ENCODE data around the gene CD99.

Gene CD99

DNA sequence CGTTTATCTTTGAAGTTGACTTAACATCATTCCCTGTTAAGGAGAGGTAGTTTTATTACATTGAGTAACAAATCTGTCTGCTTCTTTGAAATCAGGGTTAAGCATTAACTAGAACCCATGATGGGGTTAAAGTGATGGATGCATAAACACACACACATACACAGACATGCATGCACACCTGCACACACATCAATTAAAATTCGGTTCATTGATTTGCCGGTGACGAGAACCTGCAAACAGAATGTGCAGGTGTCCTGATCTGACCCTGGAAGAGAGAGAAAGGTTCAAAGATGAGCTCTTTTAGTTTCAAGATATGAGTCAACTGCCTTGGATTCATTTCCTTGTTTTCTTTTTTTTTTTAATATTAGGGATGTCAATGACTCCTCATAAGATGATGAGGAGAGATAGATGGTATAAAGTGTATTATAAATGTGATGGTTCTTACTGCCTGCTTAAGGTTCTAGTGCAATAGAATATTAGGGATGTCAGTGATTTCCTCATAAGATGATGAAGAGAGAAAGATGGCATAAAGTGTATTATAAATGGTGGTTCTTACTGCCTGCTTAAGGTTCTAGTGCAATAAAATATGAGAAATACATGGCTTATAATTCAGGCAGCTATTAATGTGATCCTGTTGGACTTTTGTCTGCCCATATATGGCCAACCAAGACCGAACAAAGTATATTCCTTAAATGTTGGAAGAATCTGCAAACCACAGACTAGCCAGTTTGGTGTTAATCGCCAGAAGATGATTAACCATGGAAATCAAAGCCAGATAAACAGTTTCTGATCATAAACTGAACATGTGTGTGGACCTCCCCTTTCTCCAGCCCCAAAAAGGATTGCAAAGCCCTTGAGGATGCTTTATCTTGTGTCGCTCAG lies 14.1 kb upstream of the CD99 start:
- no peak for DNase-seq (ENCODE audit: low spot score)

DNA sequence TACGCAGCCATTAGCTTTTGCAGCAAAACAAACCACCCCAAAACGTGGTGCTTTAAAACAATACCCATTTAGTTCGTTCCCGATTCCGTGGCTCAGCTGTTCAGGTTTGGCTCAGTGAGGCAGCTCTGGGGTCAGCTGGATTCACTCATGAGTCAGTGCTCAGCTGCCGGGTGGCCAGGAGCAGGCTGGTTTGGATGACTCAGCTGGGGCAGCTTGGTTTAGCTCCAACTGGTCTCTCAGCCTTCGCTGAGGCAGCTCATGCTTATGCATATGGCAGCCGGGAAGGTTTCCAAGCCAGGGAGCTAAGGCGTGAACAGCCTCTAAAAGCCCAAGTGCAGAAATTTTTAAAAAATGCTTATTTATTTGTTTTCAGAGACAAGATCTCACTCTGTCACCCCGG lies 13.3 kb upstream of the CD99 start:
- DNase-seq (ENCODE audit: low spot score), result peak; percentile 65

DNA sequence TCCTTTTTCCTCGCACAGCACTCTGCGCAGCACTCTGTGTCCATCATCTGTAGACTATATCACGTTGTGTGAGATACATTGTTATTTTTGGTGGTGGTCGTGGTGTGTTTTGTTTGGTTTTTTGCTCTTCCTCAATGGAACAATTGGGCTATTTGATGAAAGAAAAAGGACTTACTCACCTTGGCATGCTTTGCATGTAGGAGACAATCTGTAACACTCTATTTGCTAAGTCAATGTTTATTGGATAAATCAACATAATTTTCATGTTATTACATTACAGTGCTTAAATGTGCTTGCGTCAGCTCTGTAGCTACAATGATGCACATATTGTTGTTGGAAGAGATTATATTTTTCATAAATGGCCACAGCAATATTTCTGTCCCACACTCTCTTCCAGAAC lies 12.5 kb upstream of the CD99 start:
- DNase-seq (ENCODE audit: low spot score), result no peak

GRCh38 chrX:2679534-2680485 lies 11.3 kb upstream of the CD99 start:
- DNase-seq (ENCODE audit: low spot score), result no peak

GRCh38 chrX:2680486-2681348 lies 10.4 kb upstream of the CD99 start:
- DNase-seq (ENCODE audit: low spot score), result no peak

DNA sequence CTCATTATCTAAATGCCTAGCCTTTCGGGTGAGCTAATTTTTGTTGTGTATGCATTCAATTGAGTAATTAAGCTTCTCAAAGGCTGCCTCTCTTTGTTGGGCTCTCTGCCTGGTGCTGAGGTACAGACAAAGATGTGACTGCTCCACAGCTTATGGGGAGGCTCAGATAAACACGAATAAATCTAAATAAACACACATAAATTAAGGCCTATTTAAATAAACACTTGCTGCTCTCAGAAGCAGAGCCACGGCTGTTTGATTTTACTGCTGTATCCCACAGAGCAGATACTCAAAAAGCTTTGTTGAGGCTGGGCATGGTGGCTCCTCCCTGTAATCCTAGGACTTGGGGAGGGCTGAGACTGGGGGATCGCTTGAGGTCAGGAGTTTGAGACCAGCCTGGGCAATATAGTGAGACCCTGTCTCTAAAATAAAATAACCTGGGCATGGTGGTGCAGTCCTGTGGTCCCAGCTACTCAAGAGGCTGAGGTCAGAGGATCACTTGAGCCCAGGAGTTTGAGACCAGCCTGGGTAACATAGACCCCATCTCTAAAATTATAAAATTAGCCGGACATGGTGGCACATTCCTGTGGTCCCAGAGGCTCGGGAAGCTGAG lies 8.4 kb upstream of the CD99 start:
- no peak for DNase-seq (ENCODE audit: low spot score)

DNA sequence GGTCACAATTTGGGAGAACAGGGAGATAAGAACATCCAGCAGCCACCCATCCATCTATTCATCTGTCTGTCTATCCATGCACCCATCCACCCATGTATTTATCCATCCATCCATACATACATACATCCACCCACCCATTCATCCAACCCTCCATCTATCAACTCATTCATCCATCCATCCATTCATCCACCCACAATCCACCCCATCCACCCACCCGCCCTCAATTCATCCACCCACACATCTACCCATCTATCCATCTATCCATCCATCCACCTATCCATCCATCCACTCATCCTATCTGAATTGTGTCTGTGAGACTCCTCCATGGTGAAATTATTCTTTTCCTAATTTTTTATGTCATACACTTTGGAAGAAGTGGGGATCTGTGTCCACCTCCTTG lies 6.8 kb upstream of the CD99 start:
- no peak for DNase-seq (ENCODE audit: low spot score)

DNA sequence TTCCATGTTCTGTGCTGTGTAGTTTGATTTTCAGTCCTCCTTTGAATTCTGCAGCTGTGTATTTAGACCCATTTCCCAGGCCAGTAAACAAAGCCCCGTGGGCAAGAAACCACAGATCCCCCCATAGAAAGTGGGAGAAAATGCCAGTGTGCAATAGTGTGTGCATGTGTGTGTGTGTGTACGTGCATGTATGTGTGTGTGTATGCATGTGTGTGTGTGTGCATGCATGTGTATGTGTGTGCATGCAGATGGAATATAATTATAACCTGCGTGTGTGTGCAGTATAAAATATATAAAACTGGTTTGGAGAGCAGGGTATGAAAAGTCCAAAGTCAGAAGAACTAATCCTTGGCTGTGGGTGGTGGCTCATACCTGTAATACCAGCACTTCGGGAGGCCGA lies 5.2 kb upstream of the CD99 start:
- no peak for DNase-seq (ENCODE audit: low spot score)

- no peak for DNase-seq (ENCODE audit: low spot score)
Observed at GRCh38 chrX:2689773-2690666, 1.1 kb upstream of the CD99 start.

GRCh38 chrX:2691543-2692220 lies 587 bp downstream of the CD99 start:
- DNase-seq (ENCODE audit: low spot score), result no peak

DNA sequence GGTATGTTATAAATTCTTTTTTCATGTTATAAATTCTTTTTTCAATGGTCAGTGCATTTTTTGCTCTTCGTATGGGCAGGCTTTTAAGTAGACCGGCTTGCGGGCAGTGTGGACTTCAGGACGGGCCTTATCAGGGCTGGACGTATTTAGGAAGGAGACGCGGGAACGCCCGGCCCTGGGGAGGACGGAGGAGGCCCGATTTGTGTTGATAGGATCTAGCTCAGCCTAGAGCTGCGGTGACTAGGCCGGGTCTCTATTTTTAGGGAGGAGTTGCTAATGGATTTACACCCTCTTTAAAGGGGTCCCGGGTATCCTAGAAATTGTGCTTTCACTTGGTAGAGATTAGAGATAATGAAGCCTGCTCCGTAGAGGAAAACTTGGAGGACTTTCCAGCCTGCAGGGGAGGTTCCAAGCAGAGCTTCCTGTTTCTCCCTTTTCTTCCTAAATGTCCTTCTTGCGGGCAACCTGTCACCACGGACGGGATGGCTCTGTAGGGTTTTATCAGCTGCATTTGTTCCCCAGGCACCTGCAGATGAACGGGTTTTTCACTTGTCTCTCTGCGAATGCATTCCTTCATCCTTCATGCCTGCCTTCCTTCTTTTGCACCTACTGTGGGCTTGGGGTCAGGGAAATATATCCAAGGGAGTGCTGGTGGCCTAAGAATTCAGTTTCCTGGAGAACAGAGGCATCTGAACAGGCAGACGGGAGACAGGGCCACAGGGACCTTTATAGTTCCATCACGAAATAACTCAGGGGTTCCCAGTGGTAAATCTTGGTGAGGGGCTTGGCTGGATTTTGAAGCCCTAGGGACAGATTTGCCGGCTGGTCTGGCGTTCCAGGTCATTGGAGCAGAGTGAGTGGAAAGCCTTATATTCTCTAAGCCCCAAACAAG lies 1.4 kb downstream of the CD99 start:
- no peak for DNase-seq (ENCODE audit: low spot score)

DNA sequence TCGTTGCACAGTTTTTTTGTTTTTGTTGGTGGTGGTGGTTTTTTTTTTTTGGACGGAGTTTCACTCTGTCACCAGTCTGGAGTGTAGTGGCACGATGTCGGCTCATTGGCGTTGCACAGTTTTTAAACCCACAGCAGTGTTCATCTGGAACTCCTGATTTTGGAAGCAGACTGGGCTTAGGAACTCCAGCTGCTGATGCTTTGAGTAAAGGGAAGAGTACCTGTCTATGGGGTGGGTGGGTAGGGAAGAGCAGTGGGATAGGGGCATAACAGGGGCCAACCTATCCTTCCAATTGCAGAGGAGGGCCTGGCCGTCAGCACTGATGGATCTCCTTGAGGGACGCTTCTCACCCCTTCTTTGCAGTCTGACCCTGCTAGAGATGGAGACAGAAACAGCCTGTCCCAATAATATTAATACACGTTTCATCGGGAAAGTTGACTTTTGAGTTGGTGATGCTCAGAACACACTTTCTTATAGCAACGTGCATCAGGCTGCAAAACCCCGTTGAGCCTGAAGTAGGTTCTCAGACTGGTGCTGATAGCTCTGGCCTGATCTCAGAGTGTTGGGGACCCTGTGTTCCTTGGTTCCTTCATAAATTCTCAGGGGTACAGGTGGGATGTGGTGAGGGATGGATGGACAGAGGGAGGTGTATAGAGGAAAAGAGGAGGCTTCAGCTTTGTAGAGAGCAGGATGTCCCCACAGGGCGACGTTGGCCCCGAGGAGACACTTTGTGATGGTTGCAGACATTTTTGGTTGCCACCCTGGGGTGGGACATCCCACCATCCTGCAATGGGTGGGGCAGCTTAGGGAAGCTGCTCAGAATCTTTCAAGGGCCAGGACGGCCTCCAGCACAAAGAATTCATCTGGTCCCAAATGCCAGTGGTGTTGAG lies 2.3 kb downstream of the CD99 start:
- no peak for DNase-seq (ENCODE audit: low spot score)

DNA sequence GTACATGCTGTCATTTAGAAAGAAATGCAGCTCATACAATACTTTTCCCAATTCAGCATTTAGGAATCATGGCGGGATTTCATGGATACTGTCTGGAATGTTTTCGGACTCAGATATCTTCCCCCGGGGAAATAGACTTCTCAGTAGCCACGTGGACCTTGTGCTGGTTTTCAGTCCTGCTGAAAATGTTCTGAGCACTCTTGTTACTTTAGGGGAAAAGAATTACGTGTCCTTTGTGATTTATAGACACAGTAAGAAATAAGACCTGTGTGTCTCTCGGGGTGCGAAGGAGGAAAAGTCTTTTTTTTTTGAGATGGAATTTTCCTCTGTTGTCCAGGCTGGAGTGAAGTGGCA lies 3.8 kb downstream of the CD99 start:
- no peak for DNase-seq (ENCODE audit: low spot score)

- DNase-seq (ENCODE audit: low spot score), result no peak
Observed at GRCh38 chrX:2696698-2697215, 5.7 kb downstream of the CD99 start.

GRCh38 chrX:2697306-2697705 lies 6.2 kb downstream of the CD99 start:
- DNase-seq (ENCODE audit: low spot score), result no peak

DNA sequence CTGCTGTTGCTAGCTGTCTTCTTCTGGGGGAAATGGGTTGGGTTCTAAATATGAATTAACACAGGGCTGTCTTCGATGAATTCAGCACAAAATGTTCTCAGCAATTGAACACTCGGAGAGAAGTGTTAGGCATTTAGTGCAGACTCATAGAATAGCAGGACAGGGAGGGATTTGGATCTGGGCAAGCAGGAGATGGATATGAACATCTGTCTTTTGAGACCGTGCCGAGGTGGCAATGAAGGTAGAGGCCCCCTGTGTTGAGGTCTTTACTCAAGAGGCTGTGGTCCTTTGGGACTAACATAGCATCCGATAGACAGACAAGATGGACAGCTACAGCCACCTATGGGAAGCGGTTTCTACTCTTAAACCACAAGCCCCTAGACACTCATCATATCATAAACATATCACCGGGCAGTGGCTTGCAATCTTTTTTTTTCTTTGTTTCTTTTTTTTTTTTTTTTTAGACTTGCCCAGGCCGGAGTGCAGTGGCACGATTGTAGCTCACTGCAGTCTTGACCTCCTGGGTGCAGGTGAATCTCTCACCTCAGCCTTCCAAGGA lies 6.7 kb downstream of the CD99 start:
- no peak for DNase-seq (ENCODE audit: low spot score)

DNA sequence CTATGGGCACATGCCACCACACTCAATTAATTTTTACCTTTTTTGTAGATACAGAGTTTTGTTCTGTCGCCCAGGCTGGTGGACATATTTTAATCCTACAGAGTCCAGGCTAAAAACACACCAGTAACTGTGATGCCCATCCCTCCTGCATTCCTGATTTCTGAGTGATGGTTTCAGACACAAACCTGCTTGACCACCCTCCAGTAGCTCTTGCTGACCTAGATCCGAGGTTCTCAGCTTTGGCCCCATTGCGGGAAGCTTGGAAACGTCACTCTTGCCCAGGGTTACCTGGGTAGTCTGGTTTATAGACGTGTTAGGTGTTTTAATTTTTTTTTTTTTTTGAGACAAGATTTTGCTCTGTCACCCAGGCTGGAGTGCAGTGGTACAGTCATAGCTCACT lies 7.5 kb downstream of the CD99 start:
- DNase-seq (ENCODE audit: low spot score), result no peak
